NB4 (cell line): ENCODE results near the gene ADAM10.

ENCODE experiments used
- MYC ChIP-seq: IDR thresholded peaks from 2 replicates; pipeline ENCODE4 v1.6.1; 2011; ENCODE audit warnings: low read depth, low read length
- POLR2A ChIP-seq: IDR thresholded peaks from 2 replicates; pipeline ENCODE4 v1.6.1; 2011; ENCODE audit warnings: mild to moderate bottlenecking; ENCODE audit not compliant: insufficient read length; ENCODE audit errors: extremely low read depth
- TF ChIP-seq, protein P1 (sequence below): IDR thresholded peaks from 2 replicates; pipeline ENCODE4 v1.6.1; 2011; ENCODE audit warnings: low read depth, low read length
- TF ChIP-seq, protein P2 (sequence below): IDR thresholded peaks from one replicate; pipeline ENCODE4 v1.5.1; 2012; ENCODE audit warnings: low read depth, low read length

DNA sequence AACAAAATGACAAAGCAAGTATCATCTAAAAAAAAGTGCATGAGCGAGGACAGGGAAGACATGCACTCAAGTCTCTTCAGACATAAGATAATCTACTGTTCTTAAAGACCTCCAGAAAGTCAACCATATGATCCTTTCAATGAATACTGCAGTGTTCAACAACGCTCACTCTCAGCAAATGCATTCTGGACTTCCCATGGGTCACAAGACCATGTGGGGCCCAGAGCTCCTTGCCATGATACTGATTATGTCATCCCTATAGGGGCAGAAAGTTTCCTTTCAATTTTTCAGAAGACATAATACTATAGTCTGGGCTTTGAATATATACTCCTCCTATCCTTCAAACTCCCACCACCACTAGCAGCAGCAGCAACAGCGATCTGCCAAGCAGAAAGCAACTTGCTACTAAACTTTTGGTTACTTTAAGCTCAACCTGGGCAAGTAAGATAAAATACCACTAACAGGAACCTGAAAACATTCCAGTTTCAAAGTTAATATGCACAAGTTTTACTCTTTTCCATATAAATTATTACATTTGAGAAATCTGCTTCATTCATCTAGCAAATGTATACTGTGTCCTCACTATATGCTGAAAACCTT lies 143.5 kb downstream of the ADAM10 start:
- TF ChIP-seq POLR2A (no peak), MYC (no peak)
- TF ChIP-seq, protein P1, sequence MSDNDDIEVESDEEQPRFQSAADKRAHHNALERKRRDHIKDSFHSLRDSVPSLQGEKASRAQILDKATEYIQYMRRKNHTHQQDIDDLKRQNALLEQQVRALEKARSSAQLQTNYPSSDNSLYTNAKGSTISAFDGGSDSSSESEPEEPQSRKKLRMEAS: no peak
- TF ChIP-seq, protein P2, sequence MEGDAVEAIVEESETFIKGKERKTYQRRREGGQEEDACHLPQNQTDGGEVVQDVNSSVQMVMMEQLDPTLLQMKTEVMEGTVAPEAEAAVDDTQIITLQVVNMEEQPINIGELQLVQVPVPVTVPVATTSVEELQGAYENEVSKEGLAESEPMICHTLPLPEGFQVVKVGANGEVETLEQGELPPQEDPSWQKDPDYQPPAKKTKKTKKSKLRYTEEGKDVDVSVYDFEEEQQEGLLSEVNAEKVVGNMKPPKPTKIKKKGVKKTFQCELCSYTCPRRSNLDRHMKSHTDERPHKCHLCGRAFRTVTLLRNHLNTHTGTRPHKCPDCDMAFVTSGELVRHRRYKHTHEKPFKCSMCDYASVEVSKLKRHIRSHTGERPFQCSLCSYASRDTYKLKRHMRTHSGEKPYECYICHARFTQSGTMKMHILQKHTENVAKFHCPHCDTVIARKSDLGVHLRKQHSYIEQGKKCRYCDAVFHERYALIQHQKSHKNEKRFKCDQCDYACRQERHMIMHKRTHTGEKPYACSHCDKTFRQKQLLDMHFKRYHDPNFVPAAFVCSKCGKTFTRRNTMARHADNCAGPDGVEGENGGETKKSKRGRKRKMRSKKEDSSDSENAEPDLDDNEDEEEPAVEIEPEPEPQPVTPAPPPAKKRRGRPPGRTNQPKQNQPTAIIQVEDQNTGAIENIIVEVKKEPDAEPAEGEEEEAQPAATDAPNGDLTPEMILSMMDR: no peak
